ENCODE data around the gene ALDH1B1.

DNA sequence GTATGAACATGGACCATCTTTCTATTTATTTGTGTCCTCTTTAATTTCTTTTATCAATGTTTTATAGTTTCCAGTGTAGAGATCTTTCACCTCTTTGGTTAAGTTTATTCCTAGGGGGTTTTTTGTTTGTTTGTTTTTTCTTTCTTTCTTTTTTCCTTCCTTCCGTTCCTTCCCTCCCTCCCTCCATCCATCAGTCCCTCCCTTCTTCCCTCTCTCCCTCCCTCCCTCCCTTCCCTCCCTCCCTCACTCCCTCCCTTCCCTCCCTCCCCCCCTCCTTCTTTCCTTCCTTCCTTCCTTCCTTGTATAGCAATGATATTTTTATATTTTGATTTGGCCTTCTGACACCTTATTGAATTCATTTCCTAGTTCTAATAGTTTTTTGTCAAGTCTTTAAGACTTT, 55.2 kb downstream of the ALDH1B1 start:
- TF ChIP-seq, protein P1, sequence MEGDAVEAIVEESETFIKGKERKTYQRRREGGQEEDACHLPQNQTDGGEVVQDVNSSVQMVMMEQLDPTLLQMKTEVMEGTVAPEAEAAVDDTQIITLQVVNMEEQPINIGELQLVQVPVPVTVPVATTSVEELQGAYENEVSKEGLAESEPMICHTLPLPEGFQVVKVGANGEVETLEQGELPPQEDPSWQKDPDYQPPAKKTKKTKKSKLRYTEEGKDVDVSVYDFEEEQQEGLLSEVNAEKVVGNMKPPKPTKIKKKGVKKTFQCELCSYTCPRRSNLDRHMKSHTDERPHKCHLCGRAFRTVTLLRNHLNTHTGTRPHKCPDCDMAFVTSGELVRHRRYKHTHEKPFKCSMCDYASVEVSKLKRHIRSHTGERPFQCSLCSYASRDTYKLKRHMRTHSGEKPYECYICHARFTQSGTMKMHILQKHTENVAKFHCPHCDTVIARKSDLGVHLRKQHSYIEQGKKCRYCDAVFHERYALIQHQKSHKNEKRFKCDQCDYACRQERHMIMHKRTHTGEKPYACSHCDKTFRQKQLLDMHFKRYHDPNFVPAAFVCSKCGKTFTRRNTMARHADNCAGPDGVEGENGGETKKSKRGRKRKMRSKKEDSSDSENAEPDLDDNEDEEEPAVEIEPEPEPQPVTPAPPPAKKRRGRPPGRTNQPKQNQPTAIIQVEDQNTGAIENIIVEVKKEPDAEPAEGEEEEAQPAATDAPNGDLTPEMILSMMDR (optimal IDR thresholded peaks at IDR 0.05 in 1 of 3, IDR thresholded peaks at IDR 0.05 in 1 of 3, conservative IDR thresholded peaks at IDR 0.05 in 1 of 3; ENCODE audit: extremely low read depth in 1 of 3, insufficient read depth in 2 of 3, low read length in 3 of 3) = no peak
- no peak for TF ChIP-seq EZH2 (IDR thresholded peaks at IDR 0.05; ENCODE audit: low read length)

All from keratinocyte (primary cell).